ENCODE results near the gene ZNF319.

DNA sequence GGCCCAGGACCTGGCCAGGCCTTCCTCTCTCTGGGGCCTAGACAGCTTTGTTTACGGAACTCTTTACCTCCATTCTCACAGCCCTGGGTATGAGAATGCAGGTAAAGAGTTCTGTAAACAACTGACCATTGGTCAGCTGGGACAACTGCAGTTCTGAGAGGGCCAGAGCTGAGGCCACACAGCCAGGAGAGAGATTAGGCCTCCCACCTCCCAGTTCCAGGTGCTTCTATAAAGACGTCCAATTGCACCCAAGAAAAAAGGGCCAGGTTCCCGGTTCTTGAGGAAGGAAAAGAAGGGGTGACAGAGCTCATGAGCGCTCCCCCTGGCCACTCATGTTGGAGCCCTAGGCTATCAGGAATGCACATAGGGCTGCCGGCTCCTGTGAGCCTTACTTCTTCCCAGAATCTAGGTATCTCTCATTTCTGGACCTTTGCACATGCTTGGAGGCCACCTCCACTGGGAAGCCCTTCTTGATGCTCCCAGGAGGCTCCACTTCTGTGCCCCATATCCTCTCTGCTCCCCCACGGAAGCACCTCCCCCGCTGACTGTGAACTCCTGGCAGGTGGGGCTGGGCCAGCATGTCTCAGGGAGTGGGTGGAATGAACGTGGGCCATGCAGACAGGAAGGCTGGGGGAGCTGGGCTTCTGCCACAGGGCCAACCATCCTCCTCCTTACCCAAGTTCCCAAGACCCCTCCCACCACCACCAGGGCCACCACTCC, 42.6 kb downstream of the ZNF319 start:
- TF ChIP-seq FOSL1 (CRISPR knock-in tag; IDR thresholded peaks at IDR 0.05; ENCODE audit: borderline replicate concordance) (no peak), FIP1L1 (IDR thresholded peaks at IDR 0.05; ENCODE audit: borderline replicate concordance, insufficient read depth, low read depth, low read length) (no peak), FOXC1 (CRISPR knock-in tag; IDR thresholded peaks at IDR 0.05; ENCODE audit: borderline replicate concordance) (no peak), NFKBIZ (CRISPR knock-in tag; IDR thresholded peaks at IDR 0.05) (no peak), SSRP1 (CRISPR knock-in tag; IDR thresholded peaks at IDR 0.05) (no peak), NFRKB (IDR thresholded peaks at IDR 0.05) (no peak), TAF1 (CRISPR knock-in tag; IDR thresholded peaks at IDR 0.05) (no peak), CBX5 (CRISPR knock-in tag; IDR thresholded peaks at IDR 0.05; ENCODE audit: borderline replicate concordance) (no peak)
- TF ChIP-seq, protein P1, sequence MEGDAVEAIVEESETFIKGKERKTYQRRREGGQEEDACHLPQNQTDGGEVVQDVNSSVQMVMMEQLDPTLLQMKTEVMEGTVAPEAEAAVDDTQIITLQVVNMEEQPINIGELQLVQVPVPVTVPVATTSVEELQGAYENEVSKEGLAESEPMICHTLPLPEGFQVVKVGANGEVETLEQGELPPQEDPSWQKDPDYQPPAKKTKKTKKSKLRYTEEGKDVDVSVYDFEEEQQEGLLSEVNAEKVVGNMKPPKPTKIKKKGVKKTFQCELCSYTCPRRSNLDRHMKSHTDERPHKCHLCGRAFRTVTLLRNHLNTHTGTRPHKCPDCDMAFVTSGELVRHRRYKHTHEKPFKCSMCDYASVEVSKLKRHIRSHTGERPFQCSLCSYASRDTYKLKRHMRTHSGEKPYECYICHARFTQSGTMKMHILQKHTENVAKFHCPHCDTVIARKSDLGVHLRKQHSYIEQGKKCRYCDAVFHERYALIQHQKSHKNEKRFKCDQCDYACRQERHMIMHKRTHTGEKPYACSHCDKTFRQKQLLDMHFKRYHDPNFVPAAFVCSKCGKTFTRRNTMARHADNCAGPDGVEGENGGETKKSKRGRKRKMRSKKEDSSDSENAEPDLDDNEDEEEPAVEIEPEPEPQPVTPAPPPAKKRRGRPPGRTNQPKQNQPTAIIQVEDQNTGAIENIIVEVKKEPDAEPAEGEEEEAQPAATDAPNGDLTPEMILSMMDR (CRISPR knock-in tag; IDR thresholded peaks at IDR 0.05): no peak
- TF ChIP-seq, protein P2, sequence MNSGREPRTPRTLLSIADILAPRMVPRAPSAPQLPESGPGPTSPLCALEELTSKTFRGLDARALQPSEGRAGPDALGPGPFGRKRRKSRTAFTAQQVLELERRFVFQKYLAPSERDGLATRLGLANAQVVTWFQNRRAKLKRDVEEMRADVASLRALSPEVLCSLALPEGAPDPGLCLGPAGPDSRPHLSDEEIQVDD (CRISPR knock-in tag; IDR thresholded peaks at IDR 0.05; ENCODE audit: borderline replicate concordance): no peak
